Transverse colon (tissue), 4 donors: Measurements from ENCODE around the gene CACNG7. TPM values are rescaled to one million over a fixed set of nuclear protein-coding genes. Genes with fewer than 3 reads are reported as not detected.

Experiments
- DNase-seq: peaks from one replicate; pipeline ENCODE4 v3.0.0-alpha.2; 2019
- H3K27ac ChIP-seq, 4 donors: fragments of 200-600 bp; sonication (generic); 2 replicates each; pipeline ENCODE4 v1.5.1; 2016 to 2018; ENCODE audit warnings: inconsistent platforms in 4 of 4
- H3K27me3 ChIP-seq: fragments of 200-600 bp; sonication (generic); 2 replicates; pipeline ENCODE4 v1.5.1; 2017; ENCODE audit warnings: inconsistent platforms
- H3K36me3 ChIP-seq, 4 donors: fragments of 200-600 bp; sonication (generic); 2 replicates each; pipeline ENCODE4 v1.5.1; 2017 to 2019; ENCODE audit warnings: inconsistent platforms in 4 of 4
- H3K4me1 ChIP-seq, 4 donors: fragments of 200-600 bp; sonication (generic); 2 replicates each; pipeline ENCODE4 v1.5.1; 2017 to 2020; ENCODE audit warnings: inconsistent platforms in 4 of 4
- H3K4me3 ChIP-seq, 4 donors: fragments of 200-600 bp; sonication (generic); 1 replicate in 1 of 4; 2 replicates in 3 of 4; pipeline versions ENCODE4 v1.5.1 to v1.6.1; 2017 to 2019; ENCODE audit warnings: inconsistent platforms in 4 of 4
- H3K9me3 ChIP-seq, 2 donors: fragments of 200-600 bp; sonication (generic); 2 replicates each; pipeline ENCODE4 v1.5.1; 2017 to 2019; ENCODE audit warnings: inconsistent platforms in 2 of 2
- CTCF ChIP-seq, 5 experiments: fragments of 200-600 bp in 3 of 5; fragments of 450-650 bp in 2 of 5; sonication (generic) in 3 of 5; IDR thresholded peaks; 1 replicate in 2 of 5; 2 replicates in 3 of 5; pipeline ENCODE4 v1.5.1; 2016 to 2017; ENCODE audit warnings: antibody characterized with exemption in 5 of 5, inconsistent platforms in 3 of 5, mild to moderate bottlenecking in 2 of 5, moderate library complexity in 1 of 5
- EP300 ChIP-seq: sonication (generic); formaldehyde crosslinking; IDR thresholded peaks from one replicate; pipeline ENCODE4 v1.6.1; 2017; ENCODE audit warnings: antibody characterized with exemption, low read depth
- POLR2A ChIP-seq: fragments of 450-650 bp; IDR thresholded peaks from one replicate; pipeline ENCODE4 v1.6.1; 2016; ENCODE audit warnings: antibody characterized with exemption, mild to moderate bottlenecking, moderate library complexity
- POLR2AphosphoS5 ChIP-seq, 3 donors: sonication (generic); formaldehyde crosslinking; IDR thresholded peaks; one replicate each; pipeline ENCODE4 v1.6.1; 2016; ENCODE audit warnings: antibody characterized with exemption in 3 of 3
- WGBS, 2 donors: methylation state at CpG; one replicate each; pipeline ENCODE4 v1.1.5; 2018; ENCODE audit warnings: low coverage in 1 of 2; 5-methylcytosine and 5-hydroxymethylcytosine counted together
- in situ Hi-C, 4 donors: fragments of 200-750 bp; cut with MboI; loops; one replicate each; pipeline versions ENCODE4 v1.15.0 to v1.15.1; 2017; ENCODE audit warnings: low sequenced_read_pairs in 3 of 4, low pct_ligation_motif_present in 1 of 4, low pct_unique_long_range_greater_than_20kb in 1 of 4
- intact Hi-C: fragments of 100-400 bp; cut with DNase I; formaldehyde crosslinking; loops from one replicate; pipeline ENCODE4 v1.15.1; 2023; ENCODE audit warnings: low total_unique reads
- total RNA-seq, 4 donors: library from RNA; depleted of rRNA; stranded (reverse); fragments of >200 nt; gene quantifications; one replicate each; pipeline ENCODE4 v1.1.0, GENCODE V29; 2016

CACNG7 gene
- total RNA-seq, 4 donors from 2014 or later: not detected

- Histone ChIP-seq H3K4me1 (no peaks in the 10 kb centered on the region), H3K27ac (no peak overlapping the region), H3K9me3 (no peaks in the 10 kb centered on the region), H3K36me3 (no peaks in the 10 kb centered on the region), H3K27me3 (peaks cover 87% of the 10 kb centered on the region), H3K4me3 (no peak overlapping the region)
- in situ Hi-C loops (no loop called here), intact Hi-C loops (no loop called here)
- no peak for DNase-seq
- 0 to 6% methylated on average over 1 to 10 of the region's 10 CpGs for WGBS, 2 donors
- no peak for TF ChIP-seq CTCF (IDR thresholded peaks at IDR 0.05)
- TF ChIP-seq EP300: no peak
- no peak for TF ChIP-seq POLR2A
- no peak for TF ChIP-seq POLR2AphosphoS5 (IDR thresholded peaks at IDR 0.05)
Observed at GRCh38 chr19:53960187-53960586, 51.1 kb downstream of the CACNG7 start.

GRCh38 chr19:53960886-53961285 lies 51.8 kb downstream of the CACNG7 start:
- no peak overlapping the region for H3K27ac ChIP-seq
- H3K9me3 ChIP-seq: no peaks in the 10 kb centered on the region
- intact Hi-C loops: no loop called here
- H3K27me3 ChIP-seq: peaks cover 89% of the 10 kb centered on the region
- H3K4me1 ChIP-seq: no peaks in the 10 kb centered on the region
- no peak for DNase-seq
- in situ Hi-C loops: no loop called here
- TF ChIP-seq POLR2A (no peak), EP300 (no peak), POLR2AphosphoS5 (IDR thresholded peaks at IDR 0.05) (no peak), CTCF (IDR thresholded peaks at IDR 0.05) (no peak)
- no peaks in the 10 kb centered on the region for H3K36me3 ChIP-seq
- H3K4me3 ChIP-seq: no peak overlapping the region
- 11 to 13% methylated on average over 8 of the region's 8 CpGs for WGBS, 2 donors

GRCh38 chr19:53961523-53962356 lies 52.7 kb downstream of the CACNG7 start:
- H3K4me1 ChIP-seq: no peaks in the 10 kb centered on the region
- H3K27ac ChIP-seq: no peak overlapping the region
- TF ChIP-seq EP300: no peak
- TF ChIP-seq POLR2AphosphoS5 (IDR thresholded peaks at IDR 0.05): no peak
- no peak for TF ChIP-seq POLR2A
- TF ChIP-seq CTCF (IDR thresholded peaks at IDR 0.05): no peak
- intact Hi-C loops (no loop called here), in situ Hi-C loops (no loop called here)
- no peaks in the 10 kb centered on the region for H3K9me3 ChIP-seq
- H3K36me3 ChIP-seq: no peaks in the 10 kb centered on the region
- WGBS, 2 donors: 11 to 20% methylated on average over 10 to 32 of the region's 32 CpGs
- peaks cover 91% of the 10 kb centered on the region for H3K27me3 ChIP-seq
- no peak for DNase-seq
- no peak overlapping the region for H3K4me3 ChIP-seq

GRCh38 chr19:53962887-53963431 lies 53.9 kb downstream of the CACNG7 start, which contains the start of gene CACNG8:
Gene CACNG8, plus strand, starts transcription at chr19:53962937.
- no peak within 1 kb of the TSS for H3K27ac ChIP-seq
- peaks cover 78% of the 10 kb centered on the region for H3K27me3 ChIP-seq
- in situ Hi-C loops: no loop called here
- no peaks in the 10 kb centered on the region for H3K4me1 ChIP-seq
- 22% methylated on average over 39 of the region's 55 CpGs; no CpG with 5 or more reads in 1 of the 2 donors for WGBS, 2 donors
- intact Hi-C loops: no loop called here
- TF ChIP-seq CTCF (IDR thresholded peaks at IDR 0.05) (no peak), POLR2A (no peak), POLR2AphosphoS5 (IDR thresholded peaks at IDR 0.05) (no peak), EP300 (no peak)
- no peak within 1 kb of the TSS for H3K4me3 ChIP-seq
- H3K9me3 ChIP-seq: no peaks in the 10 kb centered on the region
- no peak for DNase-seq
- H3K36me3 ChIP-seq: no peaks in the 10 kb centered on the region
